NCI-H187 treated with DMSO at 0.1 percent for 48 hours (cell line): ENCODE data around the gene COL19A1.
"Not testable (repeated sequence)": the region's sequence is repeated elsewhere in the genome, so short reads cannot be mapped to it uniquely, and the experiment has no call there.

Experiments
- DNase-seq: peaks from one replicate; lab custom pipeline; 2025; lab: John Stamatoyannopoulos, UW

Gene COL19A1

GRCh38 chr6:69900869-69901268 is 34.5 kb downstream of the COL19A1 start:
- DNase-seq, result no peak

- DNase-seq, result no peak
Measured at GRCh38 chr6:69901361-69901760, 35.0 kb downstream of the COL19A1 start.

- no peak for DNase-seq
Measured at GRCh38 chr6:69907981-69908498, 41.7 kb downstream of the COL19A1 start.

- DNase-seq, result no peak
Measured at GRCh38 chr6:69913361-69913760, 47.0 kb downstream of the COL19A1 start.

GRCh38 chr6:69914015-69914485 is 47.7 kb downstream of the COL19A1 start:
- DNase-seq, result no peak

GRCh38 chr6:69915346-69915745 is 49.0 kb downstream of the COL19A1 start:
- DNase-seq, result no peak

GRCh38 chr6:69917834-69918233 is 51.5 kb downstream of the COL19A1 start:
- DNase-seq, result no peak

GRCh38 chr6:69918813-69919475 is 52.6 kb downstream of the COL19A1 start:
- no peak for DNase-seq

GRCh38 chr6:69921066-69921465 is 54.7 kb downstream of the COL19A1 start:
- DNase-seq, result not testable (repeated sequence)

- DNase-seq, result not testable (repeated sequence)
Measured at GRCh38 chr6:69921611-69922010, 55.3 kb downstream of the COL19A1 start.

- DNase-seq, result no peak
Measured at GRCh38 chr6:69926745-69927144, 60.4 kb downstream of the COL19A1 start.

- no peak for DNase-seq
Measured at GRCh38 chr6:69933239-69933638, 66.9 kb downstream of the COL19A1 start.

GRCh38 chr6:69935079-69935478 is 68.7 kb downstream of the COL19A1 start:
- no peak for DNase-seq

GRCh38 chr6:69936674-69937363 is 70.5 kb downstream of the COL19A1 start:
- DNase-seq, result no peak

- DNase-seq, result no peak
Measured at GRCh38 chr6:69937402-69938136, 71.2 kb downstream of the COL19A1 start.

- no peak for DNase-seq
Measured at GRCh38 chr6:69942485-69942884, 76.1 kb downstream of the COL19A1 start.

GRCh38 chr6:69945192-69945591 is 78.8 kb downstream of the COL19A1 start:
- DNase-seq, result no peak

GRCh38 chr6:69948479-69949114 is 82.2 kb downstream of the COL19A1 start:
- no peak for DNase-seq

- peak; percentile 9 for DNase-seq
Measured at GRCh38 chr6:69953491-69953890, 87.1 kb downstream of the COL19A1 start.

GRCh38 chr6:69954733-69955132 is 88.4 kb downstream of the COL19A1 start:
- no peak for DNase-seq

- no peak for DNase-seq
Measured at GRCh38 chr6:69957985-69958559, 91.7 kb downstream of the COL19A1 start.

- DNase-seq, result no peak
Measured at GRCh38 chr6:69958978-69959377, 92.6 kb downstream of the COL19A1 start.
